H9 (cell line): ENCODE measurements around the gene FAM180A. TPM values are rescaled to one million over a fixed set of nuclear protein-coding genes. Genes with fewer than 3 reads are reported as not detected.

Experiments used
- DNase-seq: peaks from one replicate; pipeline ENCODE4 v3.0.0-alpha.2; 2017
- H2AFZ ChIP-seq: one replicate; pipeline ENCODE4 v1.6.1; 2013; ENCODE audit warnings: mild to moderate bottlenecking, low read length, control low read depth, moderate library complexity
- H2AK5ac ChIP-seq: 2 replicates; pipeline ENCODE4 v1.6.1; 2013; ENCODE audit warnings: low read length, control low read depth, mixed read lengths; ENCODE audit not compliant: insufficient read length
- H2BK120ac ChIP-seq: one replicate; pipeline ENCODE4 v1.6.1; 2013; ENCODE audit warnings: low read depth, mild to moderate bottlenecking, low read length, control low read depth, inconsistent platforms; ENCODE audit not compliant: poor library complexity, severe bottlenecking
- H2BK12ac ChIP-seq: 2 replicates; pipeline ENCODE4 v1.6.1; 2013; ENCODE audit warnings: low read length, control low read depth, mixed read lengths, low read depth; ENCODE audit not compliant: insufficient read length
- H2BK15ac ChIP-seq: 2 replicates; pipeline ENCODE4 v1.6.1; 2013; ENCODE audit warnings: low read depth, low read length, control low read depth
- H2BK20ac ChIP-seq: one replicate; pipeline ENCODE4 v1.6.1; 2013; ENCODE audit warnings: low read depth, mild to moderate bottlenecking, low read length, control low read depth, inconsistent platforms; ENCODE audit not compliant: poor library complexity, severe bottlenecking
- H2BK5ac ChIP-seq: 2 replicates; pipeline ENCODE4 v1.6.1; 2013; ENCODE audit warnings: low read length, control low read depth, mixed read lengths; ENCODE audit not compliant: insufficient read length
- H3K14ac ChIP-seq: 2 replicates; pipeline ENCODE4 v1.6.1; 2013; ENCODE audit warnings: low read length, control low read depth; ENCODE audit not compliant: insufficient read depth
- H3K18ac ChIP-seq: 2 replicates; pipeline ENCODE4 v1.6.1; 2013; ENCODE audit warnings: low read depth, mild to moderate bottlenecking, mixed read lengths, low read length, control low read depth; ENCODE audit not compliant: insufficient read length
- H3K23ac ChIP-seq: 2 replicates; pipeline ENCODE4 v1.6.1; 2013; ENCODE audit warnings: low read length, control low read depth, mixed read lengths, low read depth; ENCODE audit not compliant: insufficient read length
- H3K23me2 ChIP-seq: 2 replicates; pipeline ENCODE4 v1.6.1; 2013; ENCODE audit warnings: low read depth, mild to moderate bottlenecking, mixed read lengths, low read length, control low read depth; ENCODE audit not compliant: insufficient read length, poor library complexity, severe bottlenecking
- H3K27ac ChIP-seq: 2 replicates; pipeline ENCODE4 v1.5.1; 2013; ENCODE audit warnings: low read length, control low read depth, mixed read lengths, low read depth; ENCODE audit not compliant: insufficient read length
- H3K27me3 ChIP-seq: 2 replicates; pipeline ENCODE4 v1.6.1; 2013; ENCODE audit warnings: low read length, control low read depth, inconsistent platforms; ENCODE audit not compliant: insufficient read depth
- H3K4ac ChIP-seq: 2 replicates; pipeline ENCODE4 v1.6.1; 2013; ENCODE audit warnings: low read depth, mild to moderate bottlenecking, control low read depth, inconsistent platforms, low read length, moderate library complexity
- H3K4me1 ChIP-seq: 2 replicates; pipeline ENCODE4 v1.6.1; 2013; ENCODE audit warnings: low read length, control low read depth, inconsistent platforms; ENCODE audit not compliant: insufficient read depth
- H3K4me2 ChIP-seq: 2 replicates; pipeline ENCODE4 v1.6.1; 2013; ENCODE audit warnings: low read length, control low read depth, mixed read lengths; ENCODE audit not compliant: insufficient read length, insufficient read depth
- H3K56ac ChIP-seq: 2 replicates; pipeline ENCODE4 v1.6.1; 2013; ENCODE audit warnings: low read depth, mild to moderate bottlenecking, mixed read lengths, low read length, control low read depth; ENCODE audit not compliant: insufficient read length
- H3K79me1 ChIP-seq: 2 replicates; pipeline ENCODE4 v1.6.1; 2013; ENCODE audit warnings: low read depth, mild to moderate bottlenecking, moderate library complexity, low read length, control low read depth, inconsistent platforms; ENCODE audit not compliant: insufficient read depth, poor library complexity, severe bottlenecking
- H3K79me2 ChIP-seq: 2 replicates; pipeline ENCODE4 v1.6.1; 2013; ENCODE audit warnings: low read length, control low read depth, inconsistent platforms; ENCODE audit not compliant: insufficient read depth
- H3K9ac ChIP-seq: 2 replicates; pipeline ENCODE4 v1.6.1; 2013; ENCODE audit warnings: low read length, control low read depth, mixed read lengths; ENCODE audit not compliant: insufficient read length; ENCODE audit errors: extremely low read depth
- H3K9me3 ChIP-seq: one replicate; pipeline ENCODE4 v1.6.1; 2013; ENCODE audit warnings: low read depth, low read length, inconsistent platforms; ENCODE audit not compliant: control insufficient read depth
- H3T11ph ChIP-seq: one replicate; pipeline ENCODE4 v1.6.1; 2013; ENCODE audit warnings: mild to moderate bottlenecking, low read length, control low read depth, inconsistent platforms
- H4K20me1 ChIP-seq: one replicate; pipeline ENCODE4 v1.6.1; 2013; ENCODE audit not compliant: control insufficient read depth, insufficient read length, insufficient read depth
- H4K5ac ChIP-seq: 2 replicates; pipeline ENCODE4 v1.6.1; 2013; ENCODE audit warnings: low read depth, mild to moderate bottlenecking, mixed read lengths, low read length, control low read depth; ENCODE audit not compliant: insufficient read length
- H4K8ac ChIP-seq: replicated peaks from 2 replicates; pipeline ENCODE4 v1.6.1; 2013; ENCODE audit warnings: low read length, control low read depth, mixed read lengths, low read depth; ENCODE audit not compliant: insufficient read length
- H4K91ac ChIP-seq: 2 replicates; pipeline ENCODE4 v1.6.1; 2013; ENCODE audit warnings: low read depth, mild to moderate bottlenecking, moderate library complexity, mixed read lengths, low read length, control low read depth; ENCODE audit not compliant: insufficient read length
- H3K27ac Mint-ChIP-seq, 3 experiments: 2 replicates in 2 of 3; 3 replicates in 1 of 3; pipeline ENCODE4 v1.8.0; 2020 to 2021; ENCODE audit warnings: mixed read lengths in 3 of 3, mild to moderate bottlenecking in 1 of 3, moderate library complexity in 1 of 3
- H3K27me3 Mint-ChIP-seq: 2 replicates; pipeline ENCODE4 v1.8.0; 2021; ENCODE audit warnings: low read depth, mild to moderate bottlenecking, moderate library complexity, mixed read lengths
- H3K36me3 Mint-ChIP-seq, 3 experiments: 2 replicates in 2 of 3; 3 replicates in 1 of 3; pipeline ENCODE4 v1.8.0; 2020 to 2021; ENCODE audit warnings: low read depth in 3 of 3, mixed read lengths in 3 of 3; ENCODE audit not compliant: insufficient read depth in 1 of 3
- H3K4me1 Mint-ChIP-seq, 2 experiments: 2 replicates each; pipeline ENCODE4 v1.8.0; 2020; ENCODE audit warnings: mixed read lengths in 2 of 2
- H3K4me3 Mint-ChIP-seq, 2 experiments: 2 replicates in 1 of 2; 3 replicates in 1 of 2; pipeline ENCODE4 v1.8.0; 2020 to 2021; ENCODE audit warnings: mild to moderate bottlenecking in 2 of 2, mixed read lengths in 2 of 2, moderate library complexity in 1 of 2
- H3K9me3 Mint-ChIP-seq, 2 experiments: 2 replicates in 1 of 2; 3 replicates in 1 of 2; pipeline ENCODE4 v1.8.0; 2020; ENCODE audit warnings: mild to moderate bottlenecking in 2 of 2, mixed read lengths in 2 of 2, moderate library complexity in 1 of 2
- WGBS: extraction: QIAGEN DNeasy Blood & Tissue Kit; methylation state at CpG from one replicate; pipeline ENCODE4 v1.1.7; 2013; ENCODE audit warnings: missing lambda C conversion rate, low lambda C conversion rate, mixed read lengths; ENCODE audit not compliant: insufficient read length; ENCODE audit errors: extremely low coverage; 5-methylcytosine and 5-hydroxymethylcytosine counted together
- total RNA-seq: library from RNA; stranded (reverse); gene quantifications from 2 replicates; pipeline ENCODE4 v1.2.1, GENCODE V29; 2021
- TF ChIP-seq, protein P1 (sequence below): fragments of 200-600 bp; sonication (generic); conservative IDR thresholded peaks from 3 replicates; pipeline ENCODE4 v1.8.0; 2021; ENCODE audit warnings: antibody characterized with exemption, mild to moderate bottlenecking

Gene FAM180A
- total RNA-seq, 1 experiment from 2014 or later, result not detected

DNA sequence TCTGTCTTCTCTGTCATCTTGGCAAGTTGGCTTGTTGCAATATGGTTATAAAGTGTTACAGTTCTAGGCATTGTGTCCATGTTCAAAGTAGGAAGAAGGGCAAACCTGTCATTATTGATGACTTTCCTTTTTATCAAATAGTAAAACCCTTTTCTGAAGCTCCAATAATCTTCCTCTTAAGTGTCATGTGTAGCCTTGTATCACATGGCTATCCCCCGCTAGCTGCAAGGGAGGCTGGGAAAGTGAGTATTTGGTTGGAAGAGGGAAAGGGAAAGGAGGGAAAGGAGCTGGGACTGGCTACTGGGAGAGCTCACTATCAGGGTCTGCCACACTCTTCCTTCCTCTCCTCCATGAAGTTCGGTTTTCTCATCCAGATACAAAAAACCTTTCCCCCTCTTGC lies 45.2 kb upstream of the FAM180A start:
- no peak overlapping the region for H2AK5ac ChIP-seq
- H3K14ac ChIP-seq, result no peak overlapping the region
- TF ChIP-seq, protein P1, sequence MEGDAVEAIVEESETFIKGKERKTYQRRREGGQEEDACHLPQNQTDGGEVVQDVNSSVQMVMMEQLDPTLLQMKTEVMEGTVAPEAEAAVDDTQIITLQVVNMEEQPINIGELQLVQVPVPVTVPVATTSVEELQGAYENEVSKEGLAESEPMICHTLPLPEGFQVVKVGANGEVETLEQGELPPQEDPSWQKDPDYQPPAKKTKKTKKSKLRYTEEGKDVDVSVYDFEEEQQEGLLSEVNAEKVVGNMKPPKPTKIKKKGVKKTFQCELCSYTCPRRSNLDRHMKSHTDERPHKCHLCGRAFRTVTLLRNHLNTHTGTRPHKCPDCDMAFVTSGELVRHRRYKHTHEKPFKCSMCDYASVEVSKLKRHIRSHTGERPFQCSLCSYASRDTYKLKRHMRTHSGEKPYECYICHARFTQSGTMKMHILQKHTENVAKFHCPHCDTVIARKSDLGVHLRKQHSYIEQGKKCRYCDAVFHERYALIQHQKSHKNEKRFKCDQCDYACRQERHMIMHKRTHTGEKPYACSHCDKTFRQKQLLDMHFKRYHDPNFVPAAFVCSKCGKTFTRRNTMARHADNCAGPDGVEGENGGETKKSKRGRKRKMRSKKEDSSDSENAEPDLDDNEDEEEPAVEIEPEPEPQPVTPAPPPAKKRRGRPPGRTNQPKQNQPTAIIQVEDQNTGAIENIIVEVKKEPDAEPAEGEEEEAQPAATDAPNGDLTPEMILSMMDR, result no peak
- H4K91ac ChIP-seq, result no peak overlapping the region
- Mint-ChIP-seq H3K4me1 (peaks cover 0 to 6% of the 10 kb centered on the region in 2 experiments; a peak in 2 of 4 replicates), H3K4me3 (no peak overlapping the region), H3K9me3 (peaks cover 0 to 3% of the 10 kb centered on the region in 2 experiments; a peak in 1 of 5 replicates), H3K36me3 (0 out of 7 replicates have a peak, but pooled peaks cover 0 to 6% (median 0%) of the 10 kb centered on the region in 3 experiments), H3K27me3 (no peaks in the 10 kb centered on the region; the same call in none of the 2 replicates), H3K27ac (no peak overlapping the region)
- no peak overlapping the region for H3K18ac ChIP-seq
- H3K79me1 ChIP-seq, result no peaks in the 10 kb centered on the region
- no peaks in the 10 kb centered on the region for H3K27me3 ChIP-seq
- DNase-seq, result no peak
- no peak overlapping the region for H3T11ph ChIP-seq
- H3K4me1 ChIP-seq, result no peaks in the 10 kb centered on the region
- H2BK5ac ChIP-seq, result no peak overlapping the region
- H4K8ac ChIP-seq, result no peak overlapping the region
- no peak overlapping the region for H3K23ac ChIP-seq
- no peak overlapping the region for H2BK20ac ChIP-seq
- H4K20me1 ChIP-seq, result no peaks in the 10 kb centered on the region
- H2BK120ac ChIP-seq, result no peak overlapping the region
- no peaks in the 10 kb centered on the region for H3K79me2 ChIP-seq
- no peak overlapping the region for H4K5ac ChIP-seq
- no peak overlapping the region for H3K9ac ChIP-seq
- no peaks in the 10 kb centered on the region for H3K9me3 ChIP-seq
- no peak overlapping the region for H3K4me2 ChIP-seq
- H3K23me2 ChIP-seq, result no peaks in the 10 kb centered on the region
- no peak overlapping the region for H2AFZ ChIP-seq
- no peak overlapping the region for H3K27ac ChIP-seq
- H3K4ac ChIP-seq, result no peak overlapping the region
- no peak overlapping the region for H2BK15ac ChIP-seq
- H2BK12ac ChIP-seq, result no peak overlapping the region
- no CpG with 5 or more reads among the region's 2 CpGs for WGBS
- no peak overlapping the region for H3K56ac ChIP-seq
